Measurements from ENCODE around the gene GRK7.
A peak's percentile ranks its signal among the peaks of the same experiment; 100 is the strongest.

GRK7 gene

GRCh38 chr3:141763088-141763750, at the start of gene GRK7:
Gene GRK7 (plus strand): TSS chr3:141763408. CDS start chr3:141778285, 14,877 bp downstream.
- DNase-seq (ENCODE audit: low spot score) = no peak

GRCh38 chr3:141714671-141715070, 48.5 kb upstream of the GRK7 start:
- DNase-seq (ENCODE audit: low spot score) = no peak

- DNase-seq (ENCODE audit: low spot score) = no peak
Measured at GRCh38 chr3:141722081-141722480, 41.1 kb upstream of the GRK7 start.

GRCh38 chr3:141722648-141723047, 40.6 kb upstream of the GRK7 start:
- DNase-seq (ENCODE audit: low spot score) = no peak

GRCh38 chr3:141723255-141723654, 40.0 kb upstream of the GRK7 start:
- no peak for DNase-seq (ENCODE audit: low spot score)

- DNase-seq (ENCODE audit: low spot score) = no peak
Measured at GRCh38 chr3:141724186-141724585, 39.0 kb upstream of the GRK7 start.

GRCh38 chr3:141725036-141725435, 38.2 kb upstream of the GRK7 start:
- DNase-seq (ENCODE audit: low spot score) = no peak

- DNase-seq (ENCODE audit: low spot score) = no peak
Measured at GRCh38 chr3:141726483-141726882, 36.7 kb upstream of the GRK7 start.

GRCh38 chr3:141728355-141728892, 34.8 kb upstream of the GRK7 start:
- no peak for DNase-seq (ENCODE audit: low spot score)

- DNase-seq (ENCODE audit: low spot score) = peak; percentile 22
Measured at GRCh38 chr3:141729240-141729639, 34.0 kb upstream of the GRK7 start.

- DNase-seq (ENCODE audit: low spot score) = no peak
Measured at GRCh38 chr3:141735176-141735575, 28.0 kb upstream of the GRK7 start.

GRCh38 chr3:141735770-141736465, 27.3 kb upstream of the GRK7 start:
- DNase-seq (ENCODE audit: low spot score) = no peak

- DNase-seq (ENCODE audit: low spot score) = peak; percentile 37
Measured at GRCh38 chr3:141737093-141737492, 26.1 kb upstream of the GRK7 start.

- DNase-seq (ENCODE audit: low spot score) = no peak
Measured at GRCh38 chr3:141737678-141738021, 25.6 kb upstream of the GRK7 start.

- DNase-seq (ENCODE audit: low spot score) = peak; percentile 99
Measured at GRCh38 chr3:141738022-141738890, 25.0 kb upstream of the GRK7 start, which contains the start of gene RNF7. Gene RNF7 (plus strand): TSS chr3:141738298. CDS start chr3:141738342, 44 bp downstream.

- DNase-seq (ENCODE audit: low spot score) = peak; percentile 62
Measured at GRCh38 chr3:141738891-141739363, 24.3 kb upstream of the GRK7 start.

- DNase-seq (ENCODE audit: low spot score) = no peak
Measured at GRCh38 chr3:141739731-141740130, 23.5 kb upstream of the GRK7 start.

- DNase-seq (ENCODE audit: low spot score) = no peak
Measured at GRCh38 chr3:141740349-141740748, 22.9 kb upstream of the GRK7 start.

GRCh38 chr3:141743305-141743704, 19.9 kb upstream of the GRK7 start:
- no peak for DNase-seq (ENCODE audit: low spot score)

- no peak for DNase-seq (ENCODE audit: low spot score)
Measured at GRCh38 chr3:141746962-141747361, 16.2 kb upstream of the GRK7 start.

- no peak for DNase-seq (ENCODE audit: low spot score)
Measured at GRCh38 chr3:141753399-141753798, 9.8 kb upstream of the GRK7 start.

GRCh38 chr3:141754032-141754431, 9.2 kb upstream of the GRK7 start:
- no peak for DNase-seq (ENCODE audit: low spot score)

All from NAMALWA (cell line).